Hepatocyte (in vitro differentiated cells): ENCODE measurements around the gene PLIN4. TPM values are rescaled to one million over a fixed set of nuclear protein-coding genes. Genes with fewer than 3 reads are reported as not detected.

Experiments used
- DNase-seq: peaks from one replicate; pipeline ENCODE4 v3.0.0-alpha.2; 2016; ENCODE audit warnings: low spot score
- H2AFZ ChIP-seq: fragments of 200-600 bp; sonication (generic); 2 replicates; pipeline ENCODE4 v1.6.0; 2016; ENCODE audit warnings: antibody characterized with exemption, mild to moderate bottlenecking
- H3K27ac ChIP-seq: fragments of 200-600 bp; sonication (generic); 2 replicates; pipeline ENCODE4 v1.5.1; 2016; ENCODE audit warnings: mild to moderate bottlenecking
- H3K27me3 ChIP-seq: fragments of 200-600 bp; sonication (generic); 2 replicates; pipeline ENCODE4 v1.6.1; 2016
- H3K36me3 ChIP-seq: fragments of 200-600 bp; sonication (generic); replicated peaks from 2 replicates; pipeline ENCODE4 v1.5.1; 2016; ENCODE audit warnings: low read depth; ENCODE audit not compliant: insufficient read depth
- H3K4me1 ChIP-seq: fragments of 200-600 bp; sonication (generic); 2 replicates; pipeline ENCODE4 v1.5.1; 2016; ENCODE audit warnings: mild to moderate bottlenecking, moderate library complexity; ENCODE audit not compliant: insufficient read depth
- H3K4me2 ChIP-seq: fragments of 200-600 bp; sonication (generic); 2 replicates; pipeline ENCODE4 v1.6.0; 2016
- H3K4me3 ChIP-seq: fragments of 200-600 bp; sonication (generic); 2 replicates; pipeline ENCODE4 v1.5.1; 2016; ENCODE audit warnings: mild to moderate bottlenecking
- H3K79me2 ChIP-seq: fragments of 200-600 bp; sonication (generic); 2 replicates; pipeline ENCODE4 v1.6.0; 2017; ENCODE audit warnings: mild to moderate bottlenecking
- H3K9me2 ChIP-seq: fragments of 200-600 bp; sonication (generic); replicated peaks from 2 replicates; pipeline ENCODE4 v1.6.0; 2017; ENCODE audit warnings: mild to moderate bottlenecking; ENCODE audit not compliant: insufficient read depth
- H3K9me3 ChIP-seq: fragments of 200-600 bp; sonication (generic); 2 replicates; pipeline ENCODE4 v1.5.1; 2016; ENCODE audit warnings: low read depth, mild to moderate bottlenecking
- H4K20me1 ChIP-seq: fragments of 200-600 bp; sonication (generic); 2 replicates; pipeline ENCODE4 v1.6.0; 2016; ENCODE audit warnings: mild to moderate bottlenecking; ENCODE audit not compliant: insufficient read depth, poor library complexity, severe bottlenecking
- CTCF ChIP-seq: fragments of 200-600 bp; sonication (generic); IDR thresholded peaks from 2 replicates; pipeline ENCODE4 v1.5.1; 2016; ENCODE audit warnings: antibody characterized with exemption, mild to moderate bottlenecking; ENCODE audit not compliant: poor library complexity
- EZH2 ChIP-seq: fragments of 200-600 bp; sonication (generic); IDR thresholded peaks from 2 replicates; pipeline ENCODE4 v1.6.1; 2016; ENCODE audit warnings: antibody characterized with exemption, mild to moderate bottlenecking, borderline replicate concordance
- EZH2phosphoT487 ChIP-seq: fragments of 200-600 bp; sonication (generic); IDR thresholded peaks from one replicate; pipeline ENCODE4 v1.6.1; 2018; ENCODE audit warnings: antibody characterized with exemption, mild to moderate bottlenecking, low read depth, moderate library complexity; ENCODE audit not compliant: unreplicated experiment, severe bottlenecking
- WGBS: methylation state at CpG from one replicate; pipeline ENCODE4 v1.1.6; 2016; ENCODE audit warnings: low lambda C conversion rate; ENCODE audit errors: missing lambda C conversion rate; 5-methylcytosine and 5-hydroxymethylcytosine counted together
- polyA plus RNA-seq: library from polyadenylated mRNA; unstranded; fragments of >200 nt; fragmentation: Nextera tagmentation; extraction: Ambion mirVana; gene quantifications from 2 replicates; pipeline ENCODE4 v1.2.1, GENCODE V29; 2016
- total RNA-seq: library from RNA; depleted of rRNA; stranded (reverse); fragments of >200 nt; gene quantifications from 2 replicates; pipeline ENCODE4 v1.2.3, GENCODE V29; 2014

PLIN4 gene
- total and polyA plus RNA-seq, 2 experiments from 2014 or later, result 0.17 to 0.27 TPM

GRCh38 chr19:4503825-4504170 lies 14.5 kb downstream of the PLIN4 start:
- Histone ChIP-seq H3K79me2 (no peaks in the 10 kb centered on the region), H3K9me3 (no peaks in the 10 kb centered on the region), H3K4me3 (no peak overlapping the region), H2AFZ (no peak overlapping the region), H3K27me3 (no peaks in the 10 kb centered on the region), H3K4me2 (no peak overlapping the region), H3K4me1 (no peaks in the 10 kb centered on the region), H3K27ac (no peak overlapping the region), H4K20me1 (no peaks in the 10 kb centered on the region), H3K36me3 (no peaks in the 10 kb centered on the region), H3K9me2 (no peaks in the 10 kb centered on the region)
- no peak for DNase-seq
- TF ChIP-seq CTCF, result no peak
- TF ChIP-seq EZH2, result no peak
- TF ChIP-seq EZH2phosphoT487, result no peak
- WGBS, result 91% methylated on average over 10 of the region's 10 CpGs

GRCh38 chr19:4503132-4503824 lies 15.0 kb downstream of the PLIN4 start:
- 93% methylated on average over 25 of the region's 25 CpGs for WGBS
- Histone ChIP-seq H3K4me1 (no peaks in the 10 kb centered on the region), H3K27ac (no peak overlapping the region), H3K79me2 (no peaks in the 10 kb centered on the region), H3K9me2 (no peaks in the 10 kb centered on the region), H3K9me3 (no peaks in the 10 kb centered on the region), H3K4me2 (no peak overlapping the region), H3K27me3 (no peaks in the 10 kb centered on the region), H4K20me1 (no peaks in the 10 kb centered on the region), H3K4me3 (no peak overlapping the region), H2AFZ (no peak overlapping the region), H3K36me3 (no peaks in the 10 kb centered on the region)
- DNase-seq, result no peak
- TF ChIP-seq EZH2, result no peak
- no peak for TF ChIP-seq CTCF
- no peak for TF ChIP-seq EZH2phosphoT487

GRCh38 chr19:4502282-4503131 lies 15.8 kb downstream of the PLIN4 start:
- 94% methylated on average over 33 of the region's 37 CpGs for WGBS
- Histone ChIP-seq H2AFZ (no peak overlapping the region), H3K9me3 (no peaks in the 10 kb centered on the region), H3K4me3 (no peak overlapping the region), H3K9me2 (no peaks in the 10 kb centered on the region), H3K36me3 (no peaks in the 10 kb centered on the region), H3K4me1 (no peaks in the 10 kb centered on the region), H3K27ac (no peak overlapping the region), H3K4me2 (no peak overlapping the region), H3K27me3 (no peaks in the 10 kb centered on the region), H4K20me1 (no peaks in the 10 kb centered on the region), H3K79me2 (no peaks in the 10 kb centered on the region)
- no peak for DNase-seq
- no peak for TF ChIP-seq EZH2phosphoT487
- no peak for TF ChIP-seq EZH2
- TF ChIP-seq CTCF, result no peak
